GM13976 (cell line): ENCODE measurements around the gene SGSH.

Source experiments
- DNase-seq: peaks from one replicate; pipeline ENCODE4 v3.0.0; 2012; ENCODE audit warnings: low spot score
- in situ Hi-C: fragments of 300-500 bp; cut with MboI; formaldehyde crosslinking; loops from one replicate; pipeline ENCODE4 v1.12.0; 2022; ENCODE audit warnings: low sequenced_read_pairs, mixed read lengths, inconsistent platforms; ENCODE audit not compliant: unreplicated experiment
- TF ChIP-seq, protein P1 (sequence below): IDR thresholded peaks from 2 replicates; pipeline ENCODE4 v1.5.1; 2012; ENCODE audit warnings: borderline replicate concordance, mild to moderate bottlenecking; ENCODE audit not compliant: insufficient read depth; ENCODE audit errors: extremely low read depth, missing control alignments, control extremely low read depth

The SGSH gene

DNA sequence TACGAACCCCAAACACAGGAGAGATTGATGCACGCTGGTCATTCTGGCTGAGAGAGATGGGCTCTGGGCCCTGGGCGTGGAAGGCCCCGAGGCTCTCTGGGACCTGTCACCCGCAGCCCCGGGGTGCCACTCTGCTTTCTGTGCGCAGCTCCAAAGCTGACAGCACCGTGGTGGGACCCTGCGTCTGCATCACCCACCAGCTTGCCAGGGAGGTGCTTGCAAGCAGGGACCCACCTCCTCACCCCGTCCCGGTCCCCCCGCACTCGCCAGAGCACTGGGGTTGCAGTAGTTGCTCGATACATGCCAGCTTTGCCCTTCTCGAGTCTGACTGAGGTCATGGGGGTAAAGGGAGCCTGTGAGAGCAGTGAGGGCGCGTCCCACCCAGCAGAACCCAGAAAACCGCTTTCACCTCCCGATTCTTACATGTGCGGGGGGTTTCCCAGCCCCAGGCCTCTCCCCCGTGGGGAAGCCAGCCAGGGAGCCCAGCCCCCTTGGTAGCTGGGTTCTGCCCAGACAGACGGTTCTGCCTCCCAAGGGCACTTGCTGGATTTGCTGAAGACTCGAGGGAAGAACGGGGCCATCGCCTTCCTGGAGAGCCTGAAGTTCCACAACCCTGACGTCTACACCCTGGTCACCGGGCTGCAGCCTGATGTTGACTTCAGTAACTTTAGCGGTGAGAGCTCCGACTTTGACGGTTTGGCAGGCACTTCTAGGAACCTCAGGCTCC lies 37.9 kb downstream of the SGSH start:
- in situ Hi-C loops, result no loop called here
- no peak for DNase-seq

DNA sequence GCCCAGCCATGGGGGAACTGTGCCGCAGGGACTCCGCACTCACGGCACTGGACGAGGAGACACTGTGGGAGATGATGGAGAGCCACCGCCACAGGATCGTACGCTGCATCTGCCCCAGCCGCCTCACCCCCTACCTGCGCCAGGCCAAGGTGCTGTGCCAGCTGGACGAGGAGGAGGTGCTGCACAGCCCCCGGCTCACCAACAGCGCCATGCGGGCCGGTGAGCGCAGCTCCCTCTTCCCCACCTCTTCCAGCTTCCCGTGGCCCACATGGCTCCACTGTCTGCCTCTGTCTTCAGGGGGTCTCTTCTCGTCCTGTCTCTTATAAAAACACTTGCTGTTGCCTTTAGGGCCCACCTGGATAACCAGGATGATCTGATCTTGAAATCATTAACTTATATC lies 38.7 kb downstream of the SGSH start:
- DNase-seq, result no peak
- in situ Hi-C loops, result no loop called here
- TF ChIP-seq, protein P1, sequence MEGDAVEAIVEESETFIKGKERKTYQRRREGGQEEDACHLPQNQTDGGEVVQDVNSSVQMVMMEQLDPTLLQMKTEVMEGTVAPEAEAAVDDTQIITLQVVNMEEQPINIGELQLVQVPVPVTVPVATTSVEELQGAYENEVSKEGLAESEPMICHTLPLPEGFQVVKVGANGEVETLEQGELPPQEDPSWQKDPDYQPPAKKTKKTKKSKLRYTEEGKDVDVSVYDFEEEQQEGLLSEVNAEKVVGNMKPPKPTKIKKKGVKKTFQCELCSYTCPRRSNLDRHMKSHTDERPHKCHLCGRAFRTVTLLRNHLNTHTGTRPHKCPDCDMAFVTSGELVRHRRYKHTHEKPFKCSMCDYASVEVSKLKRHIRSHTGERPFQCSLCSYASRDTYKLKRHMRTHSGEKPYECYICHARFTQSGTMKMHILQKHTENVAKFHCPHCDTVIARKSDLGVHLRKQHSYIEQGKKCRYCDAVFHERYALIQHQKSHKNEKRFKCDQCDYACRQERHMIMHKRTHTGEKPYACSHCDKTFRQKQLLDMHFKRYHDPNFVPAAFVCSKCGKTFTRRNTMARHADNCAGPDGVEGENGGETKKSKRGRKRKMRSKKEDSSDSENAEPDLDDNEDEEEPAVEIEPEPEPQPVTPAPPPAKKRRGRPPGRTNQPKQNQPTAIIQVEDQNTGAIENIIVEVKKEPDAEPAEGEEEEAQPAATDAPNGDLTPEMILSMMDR, result no peak

More for the DNA sequence above, 37.9 kb downstream of the SGSH start:
- TF ChIP-seq, protein P1, result no peak

DNA sequence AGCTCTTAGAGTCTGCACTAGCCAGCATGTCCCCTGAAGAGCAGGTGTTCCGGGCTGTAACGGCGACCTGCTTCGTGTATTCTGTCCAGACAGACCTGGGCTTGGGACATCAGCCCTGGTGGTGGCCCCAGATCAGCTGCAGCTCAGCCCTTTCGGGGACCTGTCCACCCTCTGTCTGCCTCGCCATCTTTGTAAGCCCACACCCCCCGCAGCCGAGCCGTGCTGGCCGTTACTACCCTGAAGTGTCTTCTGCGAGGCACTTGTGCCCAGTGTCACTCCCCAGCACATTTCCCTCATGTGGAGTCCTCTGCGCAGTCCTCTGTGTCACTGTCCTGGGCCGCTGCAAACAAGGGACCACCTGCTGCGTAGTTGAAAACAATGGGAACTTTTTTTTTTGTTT lies 39.9 kb downstream of the SGSH start:
- DNase-seq, result no peak
- in situ Hi-C loops, result no loop called here
- TF ChIP-seq, protein P1, result no peak

DNA sequence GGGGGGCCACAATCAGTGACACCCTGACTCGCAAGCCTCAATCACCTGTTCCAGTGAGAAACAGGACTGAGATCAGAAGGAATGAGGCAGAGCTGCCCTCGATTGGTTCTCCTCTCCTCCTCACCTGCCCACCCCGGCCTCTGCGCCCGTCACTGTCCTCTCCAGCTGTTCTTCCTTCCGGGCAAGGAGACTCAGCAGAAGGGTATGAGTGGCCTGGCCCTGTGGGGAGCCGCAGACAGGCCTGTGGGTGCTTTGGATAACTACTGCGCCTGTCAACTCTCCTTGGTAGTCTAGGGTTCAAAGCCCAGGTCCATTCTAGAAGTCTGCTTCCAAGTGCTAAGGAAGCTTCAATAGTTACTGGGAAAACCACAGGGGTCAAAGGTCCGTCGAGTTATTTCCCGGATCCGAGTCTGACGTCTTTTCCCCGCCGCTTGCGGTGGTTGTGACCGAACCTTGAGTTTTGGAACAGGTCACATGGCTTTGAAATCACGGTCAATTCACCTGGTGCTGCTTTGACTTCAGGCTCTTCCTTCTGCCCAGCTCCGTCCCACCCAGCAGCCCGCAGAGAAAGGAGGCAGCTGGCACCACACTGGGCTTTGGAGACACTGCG lies 42.0 kb downstream of the SGSH start:
- in situ Hi-C loops, result no loop called here
- TF ChIP-seq, protein P1, result no peak
- peak; percentile 8 for DNase-seq

DNA sequence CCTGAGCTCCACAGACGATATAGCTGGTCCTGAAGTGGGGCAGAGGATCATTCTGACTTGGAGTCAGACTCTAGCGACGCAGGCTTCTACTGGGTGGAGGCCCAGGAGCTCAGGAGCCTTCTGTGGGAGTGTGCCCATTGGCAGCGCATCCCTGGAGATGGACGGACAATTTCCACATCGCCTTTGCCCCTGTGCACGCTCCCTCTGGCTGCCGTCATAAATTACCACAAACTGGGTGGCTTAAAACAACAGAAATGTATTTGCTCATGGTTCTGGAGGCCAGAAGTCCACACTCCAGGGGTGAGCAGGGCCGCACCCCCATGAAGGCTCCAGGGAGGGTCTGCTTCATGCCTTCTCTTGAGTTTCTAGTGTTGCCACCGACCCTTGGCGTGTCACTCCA lies 43.4 kb downstream of the SGSH start:
- TF ChIP-seq, protein P1, result no peak
- no peak for DNase-seq
- in situ Hi-C loops, result no loop called here

DNA sequence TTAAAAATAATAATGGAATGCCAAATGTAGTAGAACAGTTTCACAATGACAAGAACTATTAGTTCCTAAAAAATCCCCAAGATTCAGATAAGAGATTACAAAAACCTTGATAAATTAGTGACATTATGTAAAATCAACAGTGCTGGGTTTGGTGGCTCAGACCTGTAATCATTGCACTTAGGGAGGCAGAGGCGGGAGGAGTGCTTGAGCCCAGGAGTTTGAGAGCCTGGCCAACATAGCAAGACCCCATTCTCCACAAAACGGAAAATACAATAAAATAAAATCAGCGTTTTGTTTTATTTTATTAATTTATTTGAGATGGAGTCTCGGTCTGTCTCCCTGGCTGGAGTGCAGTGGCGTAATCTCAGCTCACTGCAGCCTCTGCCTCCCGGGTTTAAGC lies 46.2 kb downstream of the SGSH start:
- TF ChIP-seq, protein P1, result no peak
- in situ Hi-C loops, result no loop called here
- no peak for DNase-seq
